ENCODE measurements around the gene CIB4. TPM values are rescaled to one million over a fixed set of nuclear protein-coding genes. Genes with fewer than 3 reads are reported as not detected.
A peak's percentile ranks its signal among the peaks of the same experiment; 100 is the strongest.

Gene CIB4
- total RNA-seq, 1 donor from 2014 or later: not detected

- no peaks in the 10 kb centered on the region for H3K9me3 ChIP-seq
- no peak for TF ChIP-seq CTCF (IDR thresholded peaks at IDR 0.05)
- intact Hi-C loops (cut with DNase I): no loop called here
- no peak overlapping the region for H3K27ac ChIP-seq
- no peaks in the 10 kb centered on the region for H3K36me3 ChIP-seq
- H3K27me3 ChIP-seq (ENCODE audit: low read depth): no peaks in the 10 kb centered on the region
- H3K4me1 ChIP-seq: peaks cover 8% of the 10 kb centered on the region
- peak; percentile 18 for DNase-seq
- no peak overlapping the region for H3K4me3 ChIP-seq
- no peak for ATAC-seq
Observed at GRCh38 chr2:26630235-26630634, 10.9 kb downstream of the CIB4 start.

- Histone ChIP-seq H3K36me3 (no peaks in the 10 kb centered on the region), H3K9me3 (no peaks in the 10 kb centered on the region), H3K27ac (no peak overlapping the region), H3K27me3 (ENCODE audit: low read depth) (no peaks in the 10 kb centered on the region), H3K4me1 (peaks cover 8% of the 10 kb centered on the region), H3K4me3 (no peak overlapping the region)
- TF ChIP-seq CTCF (IDR thresholded peaks at IDR 0.05): no peak
- DNase-seq (peak; percentile 20), ATAC-seq (no peak)
- intact Hi-C loops (cut with DNase I): no loop called here
Observed at GRCh38 chr2:26629751-26630150, 11.4 kb downstream of the CIB4 start.

GRCh38 chr2:26629346-26629630, 11.9 kb downstream of the CIB4 start:
- DNase-seq (peak; percentile 24), ATAC-seq (no peak)
- H3K36me3 ChIP-seq: no peaks in the 10 kb centered on the region
- H3K4me3 ChIP-seq: no peak overlapping the region
- intact Hi-C loops (cut with DNase I): no loop called here
- H3K4me1 ChIP-seq: peaks cover 8% of the 10 kb centered on the region
- no peaks in the 10 kb centered on the region for H3K27me3 ChIP-seq (ENCODE audit: low read depth)
- no peaks in the 10 kb centered on the region for H3K9me3 ChIP-seq
- H3K27ac ChIP-seq: no peak overlapping the region
- TF ChIP-seq CTCF (IDR thresholded peaks at IDR 0.05): no peak

GRCh38 chr2:26628561-26629345, 12.4 kb downstream of the CIB4 start:
- DNase-seq (peak; percentile 29), ATAC-seq (no peak)
- intact Hi-C loops (cut with DNase I): no loop called here
- Histone ChIP-seq H3K27ac (no peak overlapping the region), H3K36me3 (no peaks in the 10 kb centered on the region), H3K4me1 (peaks cover 4% of the 10 kb centered on the region), H3K4me3 (no peak overlapping the region), H3K9me3 (no peaks in the 10 kb centered on the region), H3K27me3 (ENCODE audit: low read depth) (no peaks in the 10 kb centered on the region)
- TF ChIP-seq CTCF (IDR thresholded peaks at IDR 0.05): no peak

GRCh38 chr2:26627350-26628105, 13.6 kb downstream of the CIB4 start:
- Histone ChIP-seq H3K4me3 (no peak overlapping the region), H3K27ac (no peak overlapping the region), H3K27me3 (ENCODE audit: low read depth) (no peaks in the 10 kb centered on the region), H3K4me1 (no peaks in the 10 kb centered on the region), H3K36me3 (no peaks in the 10 kb centered on the region), H3K9me3 (no peaks in the 10 kb centered on the region)
- peak; percentile 20 for DNase-seq
- TF ChIP-seq CTCF (IDR thresholded peaks at IDR 0.05): no peak
- intact Hi-C loops (cut with DNase I): no loop called here
- ATAC-seq: no peak

All from lower lobe of right lung (tissue), 2 donors.